ENCODE results near the gene TXNRD2. TPM values are rescaled to one million over a fixed set of nuclear protein-coding genes. Genes with fewer than 3 reads are reported as not detected.

Gene TXNRD2
- total RNA-seq, 4 donors from 2014 or later = 16.7 to 33.1 (median 20.3) TPM

- Histone ChIP-seq H3K9me3 (no peaks in the 10 kb centered on the region), H3K4me1 (peaks cover 0 to 36% (median 14%) of the 10 kb centered on the region in 3 donors), H3K27me3 (no peaks in the 10 kb centered on the region), H3K4me3 (no peak overlapping the region), H3K27ac (no peak overlapping the region), H3K36me3 (peaks cover 0 to 71% of the 10 kb centered on the region in 2 donors)
- no peak for ATAC-seq
- 76 to 89% methylated on average over 3 to 5 of the region's 15 CpGs for WGBS, 2 donors (ENCODE audit: low coverage in 1 of 2)
- TF ChIP-seq POLR2A (IDR thresholded peaks at IDR 0.05) (no peak), CTCF (IDR thresholded peaks at IDR 0.05) (no peak), POLR2AphosphoS5 (IDR thresholded peaks at IDR 0.05) (no peak), EP300 (IDR thresholded peaks at IDR 0.05) (no peak)
Observed at GRCh38 chr22:19964701-19965386, 23.2 kb upstream of the TXNRD2 start.

GRCh38 chr22:19963863-19964642 lies 22.4 kb upstream of the TXNRD2 start:
- Histone ChIP-seq H3K9me3 (no peaks in the 10 kb centered on the region), H3K36me3 (peaks cover 0 to 64% of the 10 kb centered on the region in 2 donors), H3K27ac (no peak overlapping the region), H3K27me3 (no peaks in the 10 kb centered on the region), H3K4me1 (peaks cover 0 to 44% (median 22%) of the 10 kb centered on the region in 3 donors), H3K4me3 (no peak overlapping the region)
- 63% methylated on average over 2 of the region's 12 CpGs; no CpG with 5 or more reads in 1 of the 2 donors for WGBS, 2 donors (ENCODE audit: low coverage in 1 of 2)
- no peak for ATAC-seq
- no peak for TF ChIP-seq POLR2A (IDR thresholded peaks at IDR 0.05)
- TF ChIP-seq POLR2AphosphoS5 (IDR thresholded peaks at IDR 0.05) = no peak
- no peak for TF ChIP-seq EP300 (IDR thresholded peaks at IDR 0.05)
- no peak for TF ChIP-seq CTCF (IDR thresholded peaks at IDR 0.05)

- Histone ChIP-seq H3K27ac (no peak overlapping the region), H3K4me3 (no peak overlapping the region), H3K27me3 (no peaks in the 10 kb centered on the region), H3K36me3 (peaks cover 0 to 55% of the 10 kb centered on the region in 2 donors), H3K4me1 (peaks cover 0 to 53% (median 27%) of the 10 kb centered on the region in 3 donors), H3K9me3 (no peaks in the 10 kb centered on the region)
- WGBS, 2 donors (ENCODE audit: low coverage in 1 of 2) = 64 to 90% methylated on average over 2 to 5 of the region's 30 CpGs
- ATAC-seq = no peak
- TF ChIP-seq POLR2AphosphoS5 (IDR thresholded peaks at IDR 0.05) (no peak), POLR2A (IDR thresholded peaks at IDR 0.05) (no peak), CTCF (IDR thresholded peaks at IDR 0.05) (no peak), EP300 (IDR thresholded peaks at IDR 0.05) (no peak)
Observed at GRCh38 chr22:19962909-19963806, 21.5 kb upstream of the TXNRD2 start.

- WGBS, 2 donors (ENCODE audit: low coverage in 1 of 2) = no CpG with 5 or more reads among the region's 22 CpGs
- no peak overlapping the region for H3K27ac ChIP-seq
- peak; percentile 23 for ATAC-seq
Observed at GRCh38 chr22:19962246-19962908, 20.8 kb upstream of the TXNRD2 start.

More at GRCh38 chr22:19962246-19962908, 20.8 kb upstream of the TXNRD2 start:
- Histone ChIP-seq H3K9me3 (no peaks in the 10 kb centered on the region), H3K4me3 (no peak overlapping the region), H3K27me3 (no peaks in the 10 kb centered on the region), H3K4me1 (peaks cover 0 to 55% (median 27%) of the 10 kb centered on the region in 3 donors), H3K36me3 (peaks cover 0 to 47% of the 10 kb centered on the region in 2 donors)
- TF ChIP-seq EP300 (IDR thresholded peaks at IDR 0.05) (no peak), CTCF (IDR thresholded peaks at IDR 0.05) (peak in 3 of 4 experiments; percentile 27 to 62 (median 35))
